LNCaP clone FGC (cell line): ENCODE measurements around the gene INPP5J.

ENCODE experiments used
- DNase-seq: peaks from one replicate; pipeline ENCODE4 v3.0.0-alpha.2; 2011; ENCODE audit warnings: low read depth
- H3K4me3 ChIP-seq: 2 replicates; pipeline ENCODE4 v1.5.1; 2011; ENCODE audit warnings: mild to moderate bottlenecking, low read depth, low read length, control low read depth
- TF ChIP-seq, protein P1 (sequence below): IDR thresholded peaks from 2 replicates; pipeline ENCODE4 v1.5.1; 2012; ENCODE audit warnings: mild to moderate bottlenecking; ENCODE audit not compliant: control insufficient read depth, insufficient read depth; ENCODE audit errors: extremely low read depth

The INPP5J gene

DNA sequence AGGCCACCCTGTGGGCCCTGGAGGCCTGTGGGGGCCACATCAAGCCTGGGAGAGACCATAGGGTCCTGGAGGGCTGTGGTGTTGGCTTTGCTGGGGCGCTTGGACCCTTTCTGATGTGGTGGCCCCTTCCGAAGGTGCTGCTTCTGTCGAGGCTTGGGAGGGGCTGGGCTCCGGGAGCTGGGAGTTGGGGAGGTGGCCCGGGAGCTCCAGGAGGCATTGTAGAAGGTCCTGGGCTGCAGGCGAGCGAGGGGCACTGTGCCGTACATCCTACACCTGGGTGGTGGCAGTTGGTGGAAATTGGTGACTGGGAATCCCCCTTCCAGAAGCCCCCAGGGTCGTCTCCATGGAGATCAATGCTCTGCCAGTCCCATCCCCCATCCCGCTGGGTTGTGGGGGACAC, 15.0 kb downstream of the INPP5J start:
- DNase-seq = no peak
- TF ChIP-seq, protein P1, sequence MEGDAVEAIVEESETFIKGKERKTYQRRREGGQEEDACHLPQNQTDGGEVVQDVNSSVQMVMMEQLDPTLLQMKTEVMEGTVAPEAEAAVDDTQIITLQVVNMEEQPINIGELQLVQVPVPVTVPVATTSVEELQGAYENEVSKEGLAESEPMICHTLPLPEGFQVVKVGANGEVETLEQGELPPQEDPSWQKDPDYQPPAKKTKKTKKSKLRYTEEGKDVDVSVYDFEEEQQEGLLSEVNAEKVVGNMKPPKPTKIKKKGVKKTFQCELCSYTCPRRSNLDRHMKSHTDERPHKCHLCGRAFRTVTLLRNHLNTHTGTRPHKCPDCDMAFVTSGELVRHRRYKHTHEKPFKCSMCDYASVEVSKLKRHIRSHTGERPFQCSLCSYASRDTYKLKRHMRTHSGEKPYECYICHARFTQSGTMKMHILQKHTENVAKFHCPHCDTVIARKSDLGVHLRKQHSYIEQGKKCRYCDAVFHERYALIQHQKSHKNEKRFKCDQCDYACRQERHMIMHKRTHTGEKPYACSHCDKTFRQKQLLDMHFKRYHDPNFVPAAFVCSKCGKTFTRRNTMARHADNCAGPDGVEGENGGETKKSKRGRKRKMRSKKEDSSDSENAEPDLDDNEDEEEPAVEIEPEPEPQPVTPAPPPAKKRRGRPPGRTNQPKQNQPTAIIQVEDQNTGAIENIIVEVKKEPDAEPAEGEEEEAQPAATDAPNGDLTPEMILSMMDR = no peak

DNA sequence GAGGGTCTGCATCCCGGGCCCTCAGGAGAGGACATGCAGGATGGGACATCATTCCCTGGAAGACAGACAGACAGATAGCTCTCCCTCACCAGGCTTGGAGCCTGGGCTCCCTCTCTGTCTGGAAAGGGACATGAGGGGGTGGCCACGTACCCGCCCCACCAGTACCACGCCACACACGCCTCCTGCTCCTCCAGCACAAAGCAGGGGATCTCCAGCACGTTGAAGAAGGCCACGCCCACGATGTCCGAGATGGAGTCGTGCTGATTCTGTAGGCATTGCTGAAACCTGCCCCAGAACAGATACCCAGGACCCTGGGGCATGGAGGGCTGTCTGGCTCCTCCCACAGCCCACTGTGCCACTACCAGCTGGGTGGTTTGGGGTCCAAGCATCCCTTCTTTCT, 15.4 kb downstream of the INPP5J start:
- no peak overlapping the region for H3K4me3 ChIP-seq
- DNase-seq = no peak
- TF ChIP-seq, protein P1 = no peak

More for the DNA sequence above, 15.0 kb downstream of the INPP5J start:
- H3K4me3 ChIP-seq = no peak overlapping the region

DNA sequence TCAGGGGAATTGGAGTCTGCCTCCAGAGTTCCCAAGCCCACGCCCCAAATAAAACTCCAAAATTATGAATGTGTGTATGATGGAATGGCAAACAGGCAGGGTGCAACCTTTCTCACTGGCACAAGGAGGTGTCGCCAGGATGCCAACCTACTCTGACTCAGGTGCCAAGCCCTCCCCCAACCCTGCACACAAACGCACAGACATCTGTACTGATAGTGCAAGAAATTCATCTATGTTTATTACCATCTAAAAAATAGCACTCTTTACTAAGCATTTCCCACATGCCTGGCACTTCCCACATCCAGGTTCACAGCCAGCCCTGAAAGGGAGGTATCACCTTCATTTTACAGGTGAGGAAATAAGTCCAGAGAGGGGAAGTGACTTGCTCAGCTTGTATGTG, 16.3 kb downstream of the INPP5J start:
- no peak for DNase-seq
- H3K4me3 ChIP-seq = no peak overlapping the region
- TF ChIP-seq, protein P1 = no peak

DNA sequence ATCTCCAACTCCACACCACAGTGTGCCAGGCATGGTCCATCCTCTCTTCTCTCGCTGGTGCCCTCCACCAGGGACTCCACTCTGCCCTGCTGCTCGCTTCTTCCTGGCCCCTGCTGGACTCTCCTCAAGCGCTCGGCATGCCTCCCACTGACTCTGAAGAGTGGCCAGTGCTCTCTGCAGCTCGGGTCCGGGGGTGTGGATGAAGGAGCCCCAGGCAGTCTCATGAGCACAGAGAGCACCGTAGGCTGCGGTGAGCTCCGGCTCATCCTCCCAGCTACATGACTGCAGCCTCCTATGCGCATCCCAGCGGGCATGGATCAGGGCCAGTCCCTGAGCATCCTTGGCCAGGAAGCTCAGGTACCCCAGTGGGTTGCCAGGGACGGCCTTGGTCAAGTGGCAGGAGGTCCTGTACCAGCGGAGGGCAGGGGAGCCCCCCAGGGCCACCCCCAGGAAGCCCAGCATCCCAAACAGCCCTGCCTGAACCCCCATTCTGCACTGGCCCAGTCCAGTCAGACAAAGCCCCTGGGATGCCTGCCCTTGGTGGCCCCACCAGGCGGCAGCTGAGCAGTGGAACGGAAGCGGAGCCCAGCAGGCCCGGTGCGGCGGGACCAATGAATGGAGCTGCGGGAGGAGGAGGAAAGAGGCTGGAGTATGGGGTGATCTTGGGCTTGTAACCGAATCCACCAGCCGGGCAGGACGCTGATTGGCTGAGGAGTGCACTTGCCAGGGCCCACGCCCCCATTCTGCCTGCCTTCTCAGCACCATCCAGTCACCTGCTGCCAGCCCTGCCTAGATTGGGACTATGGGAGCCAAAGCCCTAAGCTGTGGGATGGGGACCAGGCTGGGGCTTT, 17.3 kb downstream of the INPP5J start, which contains the start of gene PLA2G3:
Gene PLA2G3 (minus strand): TSS at position 643 of the 851 bp plus-strand sequence. CDS start 154 bp downstream, at position 489.
- TF ChIP-seq, protein P1 = no peak
- no peak within 1 kb of the TSS for H3K4me3 ChIP-seq
- no peak for DNase-seq

DNA sequence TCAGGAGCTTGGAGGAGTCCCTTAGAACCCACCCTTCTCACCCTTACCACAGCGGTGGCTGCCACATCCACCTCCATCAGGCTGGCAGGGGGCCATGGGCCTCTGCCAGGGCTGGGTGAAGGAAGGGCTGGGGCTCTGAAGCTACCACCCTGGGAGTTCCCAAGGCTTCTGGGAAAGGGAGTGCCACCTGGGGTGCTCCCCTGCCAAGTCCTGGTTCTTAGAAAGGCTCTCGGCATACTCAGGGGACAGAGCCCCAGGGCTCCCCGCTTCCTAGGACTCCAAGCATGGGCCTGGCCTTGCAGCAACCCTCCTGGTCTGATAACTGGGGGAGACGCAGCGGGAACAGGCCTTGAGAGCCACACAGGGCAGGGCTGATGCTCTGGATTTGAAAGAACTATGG, 18.0 kb downstream of the INPP5J start:
- DNase-seq = no peak
- TF ChIP-seq, protein P1 = no peak
- H3K4me3 ChIP-seq = no peak overlapping the region

DNA sequence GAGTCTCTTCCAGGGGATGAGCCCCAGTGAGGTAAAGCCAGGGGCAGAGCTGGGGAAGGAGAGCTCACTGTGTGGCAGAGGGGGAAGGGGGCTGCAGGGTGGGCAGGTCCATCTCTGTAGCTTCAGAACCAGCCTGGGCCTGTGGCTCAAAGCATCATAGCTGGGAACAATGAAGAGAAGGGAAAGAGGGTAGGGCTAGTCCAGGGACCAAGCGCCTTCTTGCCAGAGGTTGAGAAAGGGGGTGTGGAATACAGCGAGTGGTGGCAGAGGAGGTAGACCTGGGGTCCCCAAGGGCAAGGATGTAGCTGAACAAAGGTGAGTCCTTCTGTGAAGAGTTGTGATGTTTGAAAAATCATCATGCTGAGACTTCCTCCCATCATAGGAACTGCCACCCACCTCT, 18.8 kb downstream of the INPP5J start:
- H3K4me3 ChIP-seq = no peak overlapping the region
- no peak for DNase-seq
- TF ChIP-seq, protein P1 = no peak
